GM19324 (cell line): ENCODE data around the gene NFATC1.

Experiments used
- ATAC-seq: cut with Tn5 transposase; IDR thresholded peaks from one replicate; pipeline ENCODE4 v1.9.1; 2021; ENCODE audit warnings: mild to moderate bottlenecking, moderate library complexity; ENCODE audit not compliant: unreplicated experiment, low FRiP score

NFATC1 gene

DNA sequence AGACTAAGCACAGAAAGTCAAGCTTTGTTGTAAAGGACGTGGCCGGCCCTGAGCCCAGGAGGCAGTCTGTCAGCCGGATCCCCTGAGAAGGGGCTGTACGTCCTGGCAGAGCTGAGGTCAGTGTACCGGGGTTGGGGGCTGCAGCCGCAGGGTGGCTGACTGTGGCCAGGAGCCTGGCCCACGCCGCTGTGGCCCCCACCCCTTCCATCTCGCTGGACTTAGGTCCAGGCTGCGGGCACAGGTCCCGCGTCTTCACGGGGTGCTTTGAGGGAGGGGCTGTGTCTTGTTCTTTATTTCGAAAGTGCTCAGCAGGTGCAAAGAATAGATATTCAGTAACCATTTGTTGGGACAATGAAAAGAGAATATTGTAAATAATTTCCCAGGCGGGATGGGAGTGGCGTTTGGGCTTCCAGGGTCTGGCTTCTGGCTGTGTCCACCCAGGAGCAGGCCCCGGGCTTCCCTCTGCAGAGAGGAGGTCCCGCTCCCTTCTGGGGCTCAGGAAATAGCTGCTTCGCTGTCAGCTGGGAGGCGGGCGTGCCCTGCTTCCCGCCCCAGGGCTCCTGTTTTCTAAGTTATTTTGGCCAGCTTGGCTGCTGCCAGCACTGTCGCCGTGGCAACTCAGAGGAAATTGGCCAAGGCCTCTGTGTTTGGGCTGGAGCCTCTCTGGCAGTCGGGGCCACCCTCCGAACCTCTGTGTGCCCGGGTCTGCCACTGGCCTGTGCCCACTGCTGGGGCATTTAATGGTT lies 7.4 kb downstream of the NFATC1 start:
- no peak for ATAC-seq

DNA sequence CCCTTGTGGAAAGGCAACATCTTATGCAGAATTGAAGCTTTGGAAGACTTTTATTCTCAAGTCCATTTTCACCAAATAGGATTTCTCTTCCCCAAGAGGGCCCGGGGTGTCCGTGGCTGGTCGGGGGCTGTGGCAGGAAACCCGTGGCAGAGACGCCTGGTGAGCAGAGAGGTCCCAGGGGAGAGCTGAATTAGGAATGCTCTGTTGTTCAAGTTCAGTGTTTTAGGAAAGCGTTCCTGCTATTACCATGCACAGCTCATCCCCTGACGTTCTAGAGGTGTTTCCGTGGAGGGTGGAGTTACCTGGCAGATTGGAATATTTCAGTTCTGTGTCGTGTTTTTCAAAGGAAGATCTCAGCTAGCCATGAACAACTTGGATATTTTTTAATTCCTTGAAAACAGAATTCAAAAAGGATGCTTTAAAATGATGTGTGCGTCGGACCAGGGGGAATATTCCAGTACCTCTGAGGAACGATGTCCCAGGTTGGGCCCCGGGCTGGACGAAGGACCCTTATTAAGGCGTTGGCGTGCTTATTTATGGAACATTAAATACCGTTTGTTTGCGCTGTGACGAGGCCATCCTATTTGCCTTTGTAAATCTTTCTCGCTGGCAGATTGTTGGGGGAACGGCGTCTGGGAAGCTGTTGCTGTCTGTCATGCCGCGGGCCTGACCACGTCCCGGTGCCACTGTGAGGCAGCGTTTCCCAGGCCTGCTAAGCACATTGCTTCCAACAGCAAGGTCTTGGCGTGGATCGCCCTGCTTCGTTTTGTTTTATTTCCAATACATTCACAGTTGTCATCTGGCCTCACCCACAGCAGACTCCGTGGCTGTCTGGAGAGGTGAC lies 8.2 kb downstream of the NFATC1 start:
- ATAC-seq = no peak

DNA sequence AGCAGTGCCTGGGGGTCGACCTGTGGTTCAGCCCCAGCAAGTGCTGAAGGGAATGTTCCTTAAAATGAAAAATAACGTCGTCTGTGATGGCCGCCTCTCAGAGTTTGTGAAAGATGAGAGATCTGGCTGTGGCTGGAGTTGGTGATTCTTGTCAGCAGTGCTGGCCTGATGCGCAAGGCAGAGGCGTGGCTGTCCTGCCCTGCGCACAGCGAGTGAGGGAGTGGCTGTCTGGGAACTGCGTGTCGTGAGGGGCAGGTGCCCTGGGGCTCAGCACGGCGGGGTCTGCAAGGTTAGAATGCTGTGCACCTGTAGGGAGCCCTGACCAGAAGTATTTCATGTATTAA lies 8.8 kb downstream of the NFATC1 start:
- no peak for ATAC-seq

DNA sequence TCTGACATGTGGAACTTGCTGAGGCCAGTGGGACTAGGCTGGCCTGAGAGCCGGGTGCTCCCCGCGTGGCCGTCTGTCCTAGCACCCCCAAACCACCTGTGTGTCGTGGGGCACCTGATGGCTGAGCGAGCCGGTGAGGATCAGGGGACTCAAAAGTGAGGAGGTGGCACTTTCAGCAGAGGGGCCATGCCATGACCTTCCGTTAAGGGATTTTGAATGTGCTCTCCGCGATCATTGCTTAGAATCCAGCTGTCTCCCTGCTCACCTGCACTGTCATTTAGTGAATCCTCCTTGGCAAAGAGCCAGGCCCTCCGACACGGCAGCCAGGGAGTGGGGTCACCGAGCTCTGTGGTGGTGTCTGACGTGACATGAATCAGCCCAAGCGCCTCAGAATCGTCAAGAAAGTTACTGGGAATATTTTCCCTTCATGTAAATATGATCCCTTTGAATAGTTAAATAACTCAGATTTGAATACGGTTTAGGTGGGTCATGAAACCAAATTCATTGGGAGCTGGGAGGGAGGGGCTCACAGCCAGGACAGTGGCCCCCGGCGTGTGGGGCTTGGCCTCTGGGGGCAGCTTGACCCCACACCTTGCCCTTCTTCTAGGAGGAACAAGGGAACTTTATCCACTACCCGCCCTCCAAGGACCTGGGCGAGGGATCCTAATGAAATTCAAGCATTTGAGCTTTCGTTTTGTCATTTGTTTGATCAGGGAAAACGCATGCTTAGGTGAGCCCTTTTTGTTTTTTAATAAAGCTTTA lies 9.5 kb downstream of the NFATC1 start:
- ATAC-seq = no peak

DNA sequence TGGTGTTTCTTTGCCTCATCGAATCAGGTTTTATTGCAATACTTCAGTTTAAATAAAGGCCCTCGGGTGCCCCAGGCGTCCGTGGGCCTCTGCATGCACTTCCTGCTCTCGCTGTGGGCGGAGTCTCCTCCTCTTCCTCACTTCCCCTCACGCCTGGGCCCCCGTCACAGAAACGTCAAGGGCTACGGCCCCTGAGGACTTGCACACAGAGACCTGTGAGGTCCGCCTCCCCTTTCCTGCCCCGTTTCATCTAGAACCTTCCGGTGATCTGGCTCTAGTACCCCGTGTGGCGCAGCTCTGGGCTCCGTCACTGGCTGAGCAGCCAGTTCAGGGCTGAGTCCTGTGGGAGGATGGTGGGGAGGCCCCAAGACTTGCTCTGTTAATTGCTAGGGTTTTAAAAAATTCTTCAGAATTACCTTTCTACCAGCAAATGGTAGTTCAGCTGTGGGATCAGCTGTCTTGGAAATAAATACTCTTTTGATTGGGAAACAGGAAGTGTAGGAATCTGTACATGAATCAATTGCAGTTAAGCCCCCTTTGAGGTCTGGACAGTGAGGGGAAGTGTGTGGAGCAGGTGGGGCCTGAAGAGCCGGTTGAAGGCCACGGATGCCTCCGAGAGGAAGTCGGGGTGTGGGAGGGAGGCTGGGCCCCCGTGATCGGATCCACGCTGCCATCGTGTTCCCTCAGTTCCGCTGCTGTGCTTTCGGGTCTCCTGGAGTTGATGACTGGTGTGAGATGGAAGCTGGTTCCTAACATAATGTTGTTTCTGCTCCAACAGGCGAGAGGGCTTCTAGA lies 10.2 kb downstream of the NFATC1 start:
- peak; percentile 59 for ATAC-seq

DNA sequence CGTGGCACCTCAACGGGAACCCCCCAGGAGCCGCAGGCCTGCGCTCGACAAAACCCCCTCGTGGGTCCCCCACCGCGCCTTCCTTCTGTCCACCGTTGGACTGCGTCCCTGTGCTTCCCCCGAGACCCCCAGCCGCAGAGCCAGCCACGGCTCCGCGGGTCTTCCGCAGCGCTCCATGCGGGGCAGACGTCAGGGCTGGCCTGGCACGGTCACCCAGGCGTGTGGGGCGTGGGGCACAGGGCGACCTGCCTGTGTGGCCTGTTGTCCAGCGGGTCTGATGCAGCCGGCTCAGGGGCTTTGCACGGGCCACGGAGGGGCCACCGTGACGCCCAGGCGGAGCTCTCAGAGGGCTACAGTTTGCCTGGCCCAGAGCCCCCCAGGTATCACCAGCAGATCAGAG lies 11.0 kb downstream of the NFATC1 start:
- no peak for ATAC-seq

DNA sequence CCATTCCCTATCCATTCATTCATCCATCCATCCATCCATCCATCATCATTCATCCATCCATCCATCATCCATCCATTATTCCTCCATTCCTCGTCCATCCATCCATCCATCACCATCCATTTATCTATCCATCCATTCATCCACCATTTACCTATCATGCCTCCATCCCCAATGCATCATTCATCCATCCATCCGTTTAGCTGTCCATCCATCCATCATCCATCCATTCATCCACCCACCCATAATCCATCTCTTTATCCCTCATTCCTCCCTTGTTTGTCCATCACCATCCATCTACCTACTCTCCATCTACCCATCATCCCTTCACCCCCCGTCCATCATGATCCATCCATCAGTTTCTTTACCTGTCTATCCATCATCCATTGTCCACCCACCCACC lies 13.6 kb downstream of the NFATC1 start:
- no peak for ATAC-seq

DNA sequence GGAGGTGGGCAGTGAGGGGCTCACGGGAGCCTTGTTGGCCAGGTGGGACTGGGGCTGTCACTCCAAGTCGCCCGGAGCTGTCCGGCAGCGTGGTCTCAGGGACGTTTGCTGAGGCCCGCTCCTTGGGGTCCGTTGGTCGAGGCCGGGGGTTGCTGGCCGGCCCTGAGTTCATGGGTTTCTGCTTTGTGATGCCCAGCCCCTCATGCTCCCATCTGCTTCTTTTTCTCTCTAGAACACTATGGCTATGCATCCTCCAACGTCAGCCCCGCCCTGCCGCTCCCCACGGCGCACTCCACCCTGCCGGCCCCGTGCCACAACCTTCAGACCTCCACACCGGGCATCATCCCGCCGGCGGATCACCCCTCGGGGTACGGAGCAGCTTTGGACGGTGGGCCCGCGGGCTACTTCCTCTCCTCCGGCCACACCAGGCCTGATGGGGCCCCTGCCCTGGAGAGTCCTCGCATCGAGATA lies 14.5 kb downstream of the NFATC1 start:
- no peak for ATAC-seq

DNA sequence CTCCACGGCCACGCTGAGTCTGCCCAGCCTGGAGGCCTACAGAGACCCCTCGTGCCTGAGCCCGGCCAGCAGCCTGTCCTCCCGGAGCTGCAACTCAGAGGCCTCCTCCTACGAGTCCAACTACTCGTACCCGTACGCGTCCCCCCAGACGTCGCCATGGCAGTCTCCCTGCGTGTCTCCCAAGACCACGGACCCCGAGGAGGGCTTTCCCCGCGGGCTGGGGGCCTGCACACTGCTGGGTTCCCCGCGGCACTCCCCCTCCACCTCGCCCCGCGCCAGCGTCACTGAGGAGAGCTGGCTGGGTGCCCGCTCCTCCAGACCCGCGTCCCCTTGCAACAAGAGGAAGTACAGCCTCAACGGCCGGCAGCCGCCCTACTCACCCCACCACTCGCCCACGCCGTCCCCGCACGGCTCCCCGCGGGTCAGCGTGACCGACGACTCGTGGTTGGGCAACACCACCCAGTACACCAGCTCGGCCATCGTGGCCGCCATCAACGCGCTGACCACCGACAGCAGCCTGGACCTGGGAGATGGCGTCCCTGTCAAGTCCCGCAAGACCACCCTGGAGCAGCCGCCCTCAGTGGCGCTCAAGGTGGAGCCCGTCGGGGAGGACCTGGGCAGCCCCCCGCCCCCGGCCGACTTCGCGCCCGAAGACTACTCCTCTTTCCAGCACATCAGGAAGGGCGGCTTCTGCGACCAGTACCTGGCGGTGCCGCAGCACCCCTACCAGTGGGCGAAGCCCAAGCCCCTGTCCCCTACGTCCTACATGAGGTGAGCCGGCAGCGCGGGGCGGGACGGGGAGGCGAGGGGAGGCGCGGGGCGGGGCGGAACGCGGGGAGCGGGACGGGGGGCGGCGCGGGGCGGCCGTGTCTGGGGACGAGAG lies 15.2 kb downstream of the NFATC1 start:
- no peak for ATAC-seq

DNA sequence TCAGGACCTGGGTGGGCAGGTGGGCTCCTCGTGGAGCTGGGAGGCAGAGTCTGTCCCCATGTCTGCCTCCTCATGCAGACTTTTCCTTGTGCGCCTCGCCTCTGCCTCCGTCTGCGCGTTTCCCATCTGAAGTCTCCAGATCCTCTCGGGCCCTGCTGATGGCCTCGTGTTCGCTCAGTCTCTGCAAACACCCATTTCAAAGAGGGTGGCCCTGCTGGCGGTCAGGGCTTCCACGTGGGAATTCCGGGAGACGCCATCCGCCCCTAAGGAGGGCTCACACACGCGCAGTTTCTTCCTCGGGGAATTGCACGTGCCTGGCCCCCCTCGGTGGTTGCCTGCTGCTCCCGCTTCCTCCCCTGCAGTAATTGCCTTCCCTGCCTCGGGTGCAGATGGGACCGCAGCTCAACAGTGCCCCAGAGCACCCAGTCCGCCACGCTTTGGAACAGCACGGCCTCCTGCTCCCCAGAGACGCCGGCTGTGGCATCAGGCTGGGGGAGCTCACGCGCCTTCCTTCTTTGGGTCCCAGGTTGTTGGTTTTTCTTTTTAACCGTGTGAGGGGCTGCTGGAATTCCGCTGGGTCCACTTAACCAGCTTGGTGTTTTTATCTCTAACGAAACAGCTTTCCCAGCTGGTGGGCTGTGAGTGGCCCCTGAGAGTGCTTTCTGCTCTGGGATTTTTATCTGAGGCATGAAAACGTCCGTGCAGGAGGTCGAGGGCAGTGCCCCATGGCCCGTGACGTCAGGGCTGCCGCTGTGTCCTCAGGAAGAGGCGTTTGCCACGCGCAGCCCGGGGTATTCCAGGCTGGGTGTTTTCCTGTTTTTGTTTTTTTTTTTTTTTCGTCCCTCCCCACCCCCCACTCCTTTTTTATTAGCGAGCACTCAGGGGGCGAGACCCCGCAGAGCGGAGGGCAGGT lies 16.1 kb downstream of the NFATC1 start:
- no peak for ATAC-seq

DNA sequence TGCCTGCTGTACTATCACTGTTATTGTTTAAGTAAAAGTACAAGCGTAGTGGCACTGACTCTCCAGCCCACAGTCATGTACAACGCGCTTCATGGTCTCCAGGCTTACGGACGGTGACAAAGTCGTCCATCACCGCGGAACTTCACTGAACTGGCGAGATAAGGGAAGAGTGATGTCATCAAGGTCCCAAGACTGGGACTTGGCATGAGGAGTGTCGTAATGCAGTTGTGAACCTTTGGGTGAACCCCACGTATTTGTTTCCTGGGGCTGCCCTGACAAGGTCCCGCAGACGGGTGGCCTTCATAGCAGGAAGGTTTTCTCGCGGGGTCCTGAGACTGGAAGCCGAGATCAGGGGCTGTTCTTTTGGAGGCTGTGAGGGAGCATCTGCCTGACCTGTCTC lies 17.3 kb downstream of the NFATC1 start:
- ATAC-seq = no peak

DNA sequence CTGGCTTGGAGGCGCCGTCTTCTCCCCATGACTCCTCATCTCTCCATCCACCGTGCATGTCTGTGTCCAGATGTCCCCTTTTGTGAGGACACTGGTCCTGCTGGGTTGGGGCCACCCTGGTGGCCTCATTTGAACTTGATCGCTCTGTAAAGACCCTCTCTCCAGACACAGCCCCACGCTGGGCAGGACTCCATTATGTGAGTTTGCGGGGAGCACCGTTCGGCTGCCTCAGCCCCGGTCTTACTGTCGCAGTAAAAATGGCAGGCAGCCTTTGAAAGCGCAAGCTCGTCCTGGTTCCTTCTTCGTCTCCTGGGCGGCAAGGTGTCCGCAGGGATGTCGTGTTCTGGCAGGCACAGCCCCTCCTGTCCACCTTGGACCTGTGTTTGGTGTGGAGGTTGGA lies 17.7 kb downstream of the NFATC1 start:
- no peak for ATAC-seq

DNA sequence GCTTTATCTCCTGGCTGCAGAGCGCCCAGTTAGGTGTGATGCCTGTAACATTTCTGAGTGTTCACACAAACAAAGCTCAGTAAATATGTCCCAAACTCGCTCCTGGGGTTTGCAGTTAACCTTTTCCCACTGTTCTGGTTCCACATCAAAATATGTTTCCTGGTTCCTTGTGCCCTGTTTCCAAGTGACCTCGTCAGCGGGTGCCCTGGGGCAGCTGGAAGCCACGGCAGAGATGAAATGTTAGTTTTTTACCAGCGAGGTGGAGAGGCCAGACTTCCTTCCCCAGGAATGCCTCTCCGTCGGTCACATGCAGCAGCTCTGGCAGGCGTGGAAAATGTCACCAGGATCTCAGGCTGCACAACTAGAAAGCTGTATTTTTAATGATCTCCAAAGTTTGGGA lies 18.2 kb downstream of the NFATC1 start:
- no peak for ATAC-seq

DNA sequence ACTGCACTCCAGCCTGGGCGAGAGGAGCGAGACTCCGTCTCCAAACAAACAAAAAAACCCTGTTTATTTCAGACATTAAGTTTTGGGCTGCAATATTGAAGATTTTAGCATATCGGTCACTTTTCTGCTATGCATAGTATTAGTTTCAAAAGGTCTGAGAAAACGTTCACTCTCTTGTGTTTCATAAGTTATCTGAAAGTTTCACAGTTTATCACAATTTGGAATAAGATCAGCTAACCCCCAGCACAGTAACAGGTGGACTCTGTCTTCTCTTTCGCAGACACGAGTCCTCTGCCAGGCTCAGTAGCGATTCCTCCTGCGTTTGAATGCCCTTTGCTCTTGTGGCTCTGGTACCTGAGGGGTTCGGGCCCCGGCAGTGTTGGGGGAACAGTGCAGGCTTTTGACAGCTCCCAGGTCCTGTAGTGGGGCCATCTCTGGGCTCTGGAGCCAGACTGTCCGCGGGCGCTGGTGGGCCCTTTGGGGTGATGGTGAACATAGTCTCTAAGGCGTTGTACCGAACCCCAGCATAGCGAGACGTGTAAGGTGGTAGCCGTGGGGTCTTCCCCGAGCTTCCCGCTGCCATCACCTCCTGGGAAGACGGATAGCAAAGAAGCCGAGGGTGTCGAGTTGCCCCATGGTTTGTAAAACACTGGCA lies 20.4 kb downstream of the NFATC1 start:
- no peak for ATAC-seq

DNA sequence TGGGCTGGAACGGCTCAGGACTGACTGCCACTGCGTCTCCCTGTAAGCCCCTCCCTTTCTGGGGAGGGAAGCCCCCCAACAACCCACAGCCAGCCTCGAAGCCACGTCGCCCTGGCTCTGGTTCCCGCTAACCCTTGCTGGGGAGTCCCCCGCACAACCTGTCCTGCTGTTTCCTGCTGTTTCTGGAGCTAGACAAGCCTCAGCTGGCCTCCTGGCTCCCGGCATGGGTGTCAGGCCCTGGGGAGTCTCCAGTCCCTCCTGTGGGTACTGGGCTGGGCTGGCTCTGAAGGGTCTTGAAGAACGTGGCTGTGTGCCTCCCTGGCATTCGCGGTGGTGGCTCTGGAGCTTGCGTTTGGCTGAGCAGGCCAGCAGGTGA lies 20.9 kb downstream of the NFATC1 start:
- ATAC-seq = no peak

DNA sequence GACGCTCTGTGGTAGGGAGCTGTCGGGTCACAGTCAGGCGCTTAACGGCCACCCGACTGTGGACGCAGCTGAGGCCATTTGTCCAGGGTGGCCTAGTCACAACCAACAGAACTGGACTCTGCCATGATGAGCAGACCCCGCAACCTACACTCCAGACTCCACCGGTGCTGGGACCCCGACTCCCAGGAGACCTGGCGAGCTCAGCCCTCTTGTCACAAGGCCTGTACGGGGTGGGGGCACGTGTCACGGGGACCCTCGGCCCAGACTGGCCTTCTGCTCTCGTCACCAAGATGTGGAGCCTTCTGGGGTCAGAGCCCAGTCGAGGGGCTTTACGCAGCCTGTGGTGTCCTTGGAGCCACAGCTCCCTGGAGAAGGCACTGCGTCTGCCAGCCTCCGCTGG lies 22.5 kb downstream of the NFATC1 start:
- no peak for ATAC-seq

DNA sequence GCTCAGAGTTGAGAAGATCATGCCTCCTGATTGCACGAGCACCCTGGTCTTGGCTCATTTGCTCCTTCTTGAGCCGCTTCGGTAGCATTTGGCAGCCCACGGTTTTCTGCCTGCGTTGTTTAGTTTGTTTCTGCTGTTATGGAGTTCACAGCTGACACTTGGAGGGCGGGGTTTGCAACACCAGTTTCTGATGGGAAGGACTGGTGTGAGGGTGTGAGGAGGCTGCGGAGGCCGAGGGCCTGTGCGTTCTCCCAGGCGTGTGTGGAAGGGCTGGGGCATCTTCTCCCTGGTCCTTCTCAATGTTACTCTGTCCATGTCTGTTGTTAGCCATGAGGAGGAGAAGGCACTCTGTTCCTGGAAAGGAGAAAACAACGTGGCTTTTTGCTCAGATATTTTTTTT lies 22.9 kb downstream of the NFATC1 start:
- ATAC-seq = no peak
